GM12873 (cell line): ENCODE data around the gene PEX11G.

Source experiments
- TF ChIP-seq, protein P1 (sequence below): IDR thresholded peaks from 2 replicates; pipeline ENCODE4 v1.5.1; 2012; ENCODE audit warnings: low read depth, mild to moderate bottlenecking, moderate library complexity, low read length, control low read depth; ENCODE audit not compliant: insufficient read depth; ENCODE audit errors: missing control alignments

The PEX11G gene

DNA sequence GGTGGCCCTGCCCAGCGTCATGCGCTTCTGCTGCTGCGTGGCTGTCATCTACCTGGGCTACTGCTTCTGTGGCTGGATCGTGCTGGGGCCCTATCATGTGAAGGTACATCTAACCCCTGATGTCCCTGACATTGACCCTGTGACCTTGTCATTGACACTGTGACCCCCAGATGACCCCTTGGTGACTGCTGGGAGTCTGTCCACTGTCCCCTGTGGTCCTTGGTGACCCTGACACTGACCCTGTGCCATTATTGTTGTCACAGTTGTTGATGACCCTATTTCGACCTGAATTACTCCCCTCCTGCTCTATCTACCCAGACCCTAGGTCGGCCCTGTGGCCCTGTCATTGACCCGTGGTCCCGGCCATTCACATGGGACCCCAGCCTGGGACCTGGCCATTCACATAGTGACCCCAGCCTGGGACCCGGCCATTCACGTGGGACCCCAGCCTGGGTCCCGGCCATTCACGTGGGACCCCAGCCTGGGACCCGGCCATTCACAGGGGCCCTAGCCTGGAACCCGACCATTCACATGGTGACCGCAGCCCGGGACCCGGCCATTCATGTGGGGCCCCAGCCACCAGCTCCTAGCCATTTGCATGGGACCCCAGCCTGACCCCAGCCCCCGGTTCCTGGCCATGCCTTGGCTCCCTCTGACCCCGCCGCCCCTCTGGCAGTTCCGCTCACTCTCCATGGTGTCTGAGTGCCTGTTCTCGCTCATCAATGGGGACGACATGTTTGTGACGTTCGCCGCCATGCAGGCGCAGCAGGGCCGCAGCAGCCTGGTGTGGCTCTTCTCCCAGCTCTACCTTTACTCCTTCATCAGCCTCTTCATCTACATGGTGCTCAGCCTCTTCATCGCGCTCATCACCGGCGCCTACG is 41.0 kb upstream of the PEX11G start:
- TF ChIP-seq, protein P1, sequence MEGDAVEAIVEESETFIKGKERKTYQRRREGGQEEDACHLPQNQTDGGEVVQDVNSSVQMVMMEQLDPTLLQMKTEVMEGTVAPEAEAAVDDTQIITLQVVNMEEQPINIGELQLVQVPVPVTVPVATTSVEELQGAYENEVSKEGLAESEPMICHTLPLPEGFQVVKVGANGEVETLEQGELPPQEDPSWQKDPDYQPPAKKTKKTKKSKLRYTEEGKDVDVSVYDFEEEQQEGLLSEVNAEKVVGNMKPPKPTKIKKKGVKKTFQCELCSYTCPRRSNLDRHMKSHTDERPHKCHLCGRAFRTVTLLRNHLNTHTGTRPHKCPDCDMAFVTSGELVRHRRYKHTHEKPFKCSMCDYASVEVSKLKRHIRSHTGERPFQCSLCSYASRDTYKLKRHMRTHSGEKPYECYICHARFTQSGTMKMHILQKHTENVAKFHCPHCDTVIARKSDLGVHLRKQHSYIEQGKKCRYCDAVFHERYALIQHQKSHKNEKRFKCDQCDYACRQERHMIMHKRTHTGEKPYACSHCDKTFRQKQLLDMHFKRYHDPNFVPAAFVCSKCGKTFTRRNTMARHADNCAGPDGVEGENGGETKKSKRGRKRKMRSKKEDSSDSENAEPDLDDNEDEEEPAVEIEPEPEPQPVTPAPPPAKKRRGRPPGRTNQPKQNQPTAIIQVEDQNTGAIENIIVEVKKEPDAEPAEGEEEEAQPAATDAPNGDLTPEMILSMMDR = no peak

DNA sequence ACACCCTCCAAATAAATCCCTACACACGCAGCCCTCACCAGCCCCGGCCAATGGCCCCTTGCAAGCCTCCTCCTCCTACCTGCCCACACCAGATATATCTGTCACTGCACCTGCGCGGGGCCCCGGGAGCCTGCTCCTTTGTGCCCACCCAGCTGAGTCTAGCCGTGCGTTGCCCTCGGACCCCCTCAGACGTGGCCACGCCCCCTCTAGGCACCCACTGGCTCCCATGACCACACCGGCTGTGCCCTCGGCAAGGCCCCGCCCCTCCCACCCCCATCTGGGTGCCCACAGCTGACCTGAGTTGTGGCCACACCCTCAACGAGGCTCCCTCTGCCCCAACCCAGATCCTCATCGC is 40.4 kb upstream of the PEX11G start:
- TF ChIP-seq, protein P1 = no peak

DNA sequence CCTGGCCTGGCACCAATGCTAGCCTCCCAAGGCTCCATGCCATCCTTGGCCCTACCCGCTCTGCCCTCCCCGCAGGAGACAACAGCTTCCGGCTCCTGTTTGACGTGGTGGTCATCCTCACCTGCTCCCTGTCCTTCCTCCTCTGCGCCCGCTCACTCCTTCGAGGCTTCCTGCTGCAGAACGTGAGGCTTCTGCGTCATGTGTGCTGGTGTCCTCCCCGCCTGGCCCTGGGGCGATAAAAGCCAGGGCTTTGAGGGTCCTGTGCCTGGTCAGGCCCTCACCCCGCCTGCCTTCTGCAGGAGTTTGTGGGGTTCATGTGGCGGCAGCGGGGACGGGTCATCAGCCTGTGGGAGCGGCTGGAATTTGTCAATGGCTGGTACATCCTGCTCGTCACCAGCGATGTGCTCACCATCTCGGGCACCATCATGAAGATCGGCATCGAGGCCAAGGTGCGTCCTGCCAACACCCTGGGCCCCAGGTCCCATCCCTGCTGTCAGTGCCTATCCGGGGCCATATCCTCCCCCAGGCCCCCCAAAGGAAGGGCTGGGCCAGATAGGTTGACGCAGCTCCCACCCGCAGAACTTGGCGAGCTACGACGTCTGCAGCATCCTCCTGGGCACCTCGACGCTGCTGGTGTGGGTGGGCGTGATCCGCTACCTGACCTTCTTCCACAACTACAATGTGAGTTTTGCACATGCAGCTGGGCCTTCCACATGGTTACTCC is 39.8 kb upstream of the PEX11G start:
- TF ChIP-seq, protein P1 = no peak

DNA sequence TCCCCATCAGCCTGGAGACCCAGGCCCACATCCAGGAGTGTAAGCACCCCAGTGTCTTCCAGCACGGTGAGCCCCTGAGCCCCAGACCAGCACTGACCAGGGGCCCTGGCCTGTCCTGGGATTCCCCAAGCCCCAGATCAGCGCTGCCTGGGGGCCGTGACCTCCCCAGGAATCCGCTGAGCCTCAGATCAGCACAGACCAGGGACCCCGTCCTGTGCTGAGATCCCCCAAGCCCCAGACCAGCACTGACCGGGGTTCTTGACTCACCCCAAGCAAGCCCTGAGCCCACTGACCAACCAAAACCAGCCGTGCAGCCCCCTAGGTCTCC is 39.3 kb upstream of the PEX11G start:
- TF ChIP-seq, protein P1 = no peak

DNA sequence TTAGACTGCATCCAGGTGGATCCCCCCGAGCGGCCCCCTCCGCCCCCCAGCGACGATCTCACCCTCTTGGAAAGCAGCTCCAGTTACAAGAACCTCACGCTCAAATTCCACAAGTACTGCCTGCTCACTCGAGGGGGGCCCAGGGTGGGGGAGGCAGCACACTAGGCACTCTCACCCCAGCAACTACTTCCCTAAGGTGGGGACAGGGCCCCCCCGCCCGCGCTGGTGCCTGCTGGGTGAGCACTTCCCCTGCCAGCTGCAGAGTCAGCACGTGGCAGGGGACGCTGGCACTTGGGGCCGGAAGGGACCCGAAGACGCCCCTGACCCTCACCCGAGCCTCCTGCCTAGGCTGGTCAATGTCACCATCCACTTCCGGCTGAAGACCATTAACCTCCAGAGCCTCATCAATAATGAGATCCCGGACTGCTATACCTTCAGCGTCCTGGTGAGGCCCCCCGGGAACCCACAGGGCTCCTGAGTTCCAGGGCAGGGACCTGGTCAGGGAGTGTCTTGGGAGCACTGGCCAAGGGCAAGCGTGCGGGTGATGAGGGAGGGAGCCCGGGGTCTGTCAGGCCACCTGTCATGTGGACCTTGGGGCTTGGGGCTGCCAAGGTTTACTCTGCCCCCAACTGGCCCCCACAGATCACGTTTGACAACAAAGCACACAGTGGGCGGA is 38.8 kb upstream of the PEX11G start:
- TF ChIP-seq, protein P1 = no peak

DNA sequence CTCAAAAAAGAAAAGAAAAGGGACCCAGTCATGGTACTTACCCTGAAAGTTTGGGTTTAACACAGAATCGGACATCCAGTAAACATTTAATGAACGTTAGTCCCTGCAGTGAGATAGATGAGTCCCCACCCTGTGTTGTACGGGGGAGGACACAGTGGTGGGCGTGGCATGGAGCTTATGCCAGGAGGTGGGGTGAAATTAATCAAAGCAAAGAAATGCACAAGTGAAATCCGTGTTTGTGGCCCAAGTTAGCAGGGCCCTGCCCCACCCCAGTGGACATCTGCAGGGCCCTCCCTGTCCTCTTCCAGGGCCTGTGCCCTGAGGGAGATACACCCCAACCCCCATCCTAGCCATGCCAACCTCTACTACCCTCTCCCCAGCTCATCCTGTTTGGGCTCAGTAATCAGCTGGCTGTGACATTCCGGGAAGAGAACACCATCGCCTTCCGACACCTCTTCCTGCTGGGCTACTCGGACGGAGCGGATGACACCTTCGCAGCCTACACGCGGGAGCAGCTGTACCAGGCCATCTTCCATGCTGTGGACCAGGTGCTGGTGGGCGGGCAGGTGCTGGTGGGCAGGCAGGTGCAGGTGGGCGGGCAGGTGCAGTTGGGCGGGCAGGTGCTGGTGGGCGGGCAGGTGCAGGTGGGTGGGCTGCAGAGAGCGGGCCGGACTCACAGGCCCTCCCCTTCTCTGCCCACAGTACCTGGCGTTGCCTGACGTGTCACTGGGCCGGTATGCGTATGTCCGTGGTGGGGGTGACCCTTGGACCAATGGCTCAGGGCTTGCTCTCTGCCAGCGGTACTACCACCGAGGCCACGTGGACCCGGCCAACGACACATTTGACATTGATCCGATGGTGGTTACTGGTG is 37.5 kb upstream of the PEX11G start:
- TF ChIP-seq, protein P1 = no peak
